SK-N-SH (cell line): Measurements from ENCODE around the gene VPS26B. TPM values are rescaled to one million over a fixed set of nuclear protein-coding genes. Genes with fewer than 3 reads are reported as not detected.
"Not testable (repeated sequence)": the region's sequence is repeated elsewhere in the genome, so short reads cannot be mapped to it uniquely, and the experiment has no call there.

ENCODE experiments used
- CTCF ChIA-PET: fragments of 300-600, 350-600 bp; formaldehyde crosslinking; extraction: SDS; loops from one replicate; lab custom pipeline; 2021; lab: Yijun Ruan, JAX
- POLR2A ChIA-PET: fragments of 350-600 bp; sonication (Branson Sonifier 250); formaldehyde crosslinking; extraction: SDS; loops from one replicate; lab custom pipeline; 2020; ENCODE audit warnings: antibody characterized with exemption, inconsistent platforms; lab: Yijun Ruan, JAX
- DNase-seq: peaks from one replicate; pipeline ENCODE4 v3.0.0; 2012
- H2AFZ ChIP-seq: fragments of 200-600 bp; sonication (generic); 2 replicates; pipeline ENCODE4 v1.8.1; 2016; ENCODE audit warnings: antibody characterized with exemption, mild to moderate bottlenecking, low read depth
- H3F3A ChIP-seq: fragments of 200-600 bp; sonication (generic); replicated peaks from 2 replicates; pipeline ENCODE3; 2016; ENCODE audit warnings: antibody characterized with exemption, mild to moderate bottlenecking; ENCODE audit not compliant: insufficient read depth
- H3K27ac ChIP-seq, 2 experiments: fragments of 200-500 bp in 1 of 2; fragments of 200-600 bp in 1 of 2; sonication (Bioruptor generic) in 1 of 2; sonication (generic), shearing (Covaris generic) in 1 of 2; 2 replicates each; pipeline versions ENCODE4 v1.5.1 to v1.6.1; 2014 to 2016; ENCODE audit warnings: low read depth in 2 of 2, inconsistent platforms in 1 of 2, low read length in 1 of 2, mild to moderate bottlenecking in 1 of 2, mixed read lengths in 1 of 2
- H3K27me3 ChIP-seq: fragments of 200-600 bp; sonication (generic), shearing (Covaris generic); 2 replicates; pipeline ENCODE4 v1.6.1; 2016; ENCODE audit warnings: mixed run types; ENCODE audit not compliant: insufficient read depth
- H3K36me3 ChIP-seq, 2 experiments: fragments of 200-500 bp in 1 of 2; fragments of 200-600 bp in 1 of 2; sonication (Bioruptor generic) in 1 of 2; sonication (generic) in 1 of 2; replicated peaks in 1 of 2; 2 replicates each; pipeline versions ENCODE3 to v1.5.1; 2014 to 2016; ENCODE audit warnings: low read length in 1 of 2, mild to moderate bottlenecking in 1 of 2; ENCODE audit not compliant: insufficient read depth in 2 of 2, control insufficient read depth in 1 of 2
- H3K4me1 ChIP-seq, 2 experiments: fragments of 200-500 bp in 1 of 2; fragments of 200-600 bp in 1 of 2; sonication (Bioruptor generic) in 1 of 2; sonication (generic), shearing (Covaris generic) in 1 of 2; 2 replicates each; pipeline versions ENCODE4 v1.5.1 to v1.6.1; 2014 to 2016; ENCODE audit warnings: low read depth in 1 of 2, low read length in 1 of 2, mixed run types in 1 of 2; ENCODE audit not compliant: insufficient read depth in 2 of 2, control insufficient read depth in 1 of 2
- H3K4me2 ChIP-seq: fragments of 200-600 bp; sonication (generic), shearing (Covaris generic); 2 replicates; pipeline ENCODE4 v1.6.1; 2017; ENCODE audit warnings: mixed run types
- H3K4me3 ChIP-seq, 2 experiments: fragments of 200-500 bp in 1 of 2; fragments of 200-600 bp in 1 of 2; sonication (Bioruptor generic) in 1 of 2; sonication (generic), shearing (Covaris generic) in 1 of 2; 2 replicates each; pipeline versions ENCODE4 v1.5.1 to v1.8.1; 2014 to 2016; ENCODE audit warnings: low read depth in 2 of 2, inconsistent platforms in 1 of 2, low read length in 1 of 2, mild to moderate bottlenecking in 1 of 2, mixed read lengths in 1 of 2, moderate library complexity in 1 of 2
- H3K79me2 ChIP-seq: fragments of 200-600 bp; sonication (generic); 2 replicates; pipeline ENCODE4 v1.8.1; 2017; ENCODE audit warnings: mild to moderate bottlenecking; ENCODE audit not compliant: insufficient read depth
- H3K9ac ChIP-seq: fragments of 200-600 bp; sonication (generic); 2 replicates; pipeline ENCODE4 v1.6.1; 2017; ENCODE audit warnings: mixed run types
- H3K9me2 ChIP-seq: fragments of 200-600 bp; sonication (generic); 2 replicates; pipeline ENCODE4 v1.6.1; 2017; ENCODE audit warnings: mixed run types
- H3K9me3 ChIP-seq: fragments of 200-600 bp; sonication (generic); 2 replicates; pipeline ENCODE4 v1.6.1; 2017; ENCODE audit warnings: mixed run types, mild to moderate bottlenecking, moderate library complexity
- H4K20me1 ChIP-seq: fragments of 200-600 bp; sonication (generic); 2 replicates; pipeline ENCODE4 v1.6.1; 2017; ENCODE audit warnings: mild to moderate bottlenecking, mixed run types; ENCODE audit not compliant: insufficient read depth
- ELF1 ChIP-seq: IDR thresholded peaks from 2 replicates; pipeline ENCODE4 v1.4.0; 2012
- EP300 ChIP-seq, 2 experiments: IDR thresholded peaks; 2 replicates each; pipeline versions ENCODE4 v1.4.0 to v1.6.1; 2012; ENCODE audit warnings: borderline replicate concordance in 1 of 2, low read depth in 1 of 2, low read length in 1 of 2
- GATA2 ChIP-seq: sonication (generic); formaldehyde crosslinking; IDR thresholded peaks from 2 replicates; pipeline ENCODE4 v1.5.0; 2020; ENCODE audit warnings: mild to moderate bottlenecking, missing genetic modification reagents
- NRF1 ChIP-seq: IDR thresholded peaks from 2 replicates; pipeline ENCODE4 v1.6.1; 2012; ENCODE audit warnings: low read depth, mild to moderate bottlenecking, low read length
- PBX3 ChIP-seq: IDR thresholded peaks from 2 replicates; pipeline ENCODE4; 2012
- POLR2AphosphoS5 ChIP-seq: IDR thresholded peaks from 2 replicates; pipeline ENCODE4 v1.6.1; 2012; ENCODE audit warnings: low read depth, low read length
- REST ChIP-seq: IDR thresholded peaks from 2 replicates; pipeline ENCODE4 v1.6.1; 2012; ENCODE audit warnings: mild to moderate bottlenecking, low read depth, low read length, moderate library complexity
- RFX5 ChIP-seq: IDR thresholded peaks from 2 replicates; pipeline ENCODE4 v1.6.1; 2012; ENCODE audit warnings: mild to moderate bottlenecking, improper control_type of control experiment, low read length
- SMC3 ChIP-seq: IDR thresholded peaks from 2 replicates; pipeline ENCODE4 v1.6.1; 2012; ENCODE audit warnings: low read depth, low read length, improper control_type of control experiment
- YY1 ChIP-seq: IDR thresholded peaks from 2 replicates; pipeline ENCODE4 v1.4.0; 2012; ENCODE audit warnings: low read depth, mild to moderate bottlenecking
- whole genome bisulfite sequencing: methylation state at CpG from one replicate; pipeline ENCODE4 v1.1.6; 2017; ENCODE audit warnings: low lambda C conversion rate; 5-methylcytosine and 5-hydroxymethylcytosine counted together
- polyA plus RNA-seq, 3 experiments: library from polyadenylated mRNA; depleted of rRNA; stranded (reverse); fragments of >200 nt; gene quantifications; 2 replicates each; pipeline ENCODE4 v1.2.3, GENCODE V29; 2012

The VPS26B gene
- polyA plus RNA-seq, 1 of the 3 experiments (the other 2 are of a cell fraction), result 53.0 TPM

- POLR2A ChIA-PET, result no interaction called here
- peaks cover 9% of the 10 kb centered on the region; the same call in 1 of the 2 replicates for H3K27me3 ChIP-seq
- no peaks in the 10 kb centered on the region for H3K36me3 ChIP-seq
- H3K4me2 ChIP-seq, result no peak overlapping the region
- no peak overlapping the region for H2AFZ ChIP-seq
- no peaks in the 10 kb centered on the region for H3K79me2 ChIP-seq
- H3K9me2 ChIP-seq, result no peaks in the 10 kb centered on the region
- H3F3A ChIP-seq, result no peaks in the 10 kb centered on the region
- H3K4me1 ChIP-seq, result no peaks in the 10 kb centered on the region
- TF ChIP-seq NRF1, result no peak
- no peak for TF ChIP-seq EP300 (IDR thresholded peaks at IDR 0.05; ENCODE audit: borderline replicate concordance in 1 of 2, low read depth in 1 of 2, low read length in 1 of 2)
- TF ChIP-seq RFX5, result no peak
- no peak for TF ChIP-seq ELF1
- no peak for TF ChIP-seq PBX3
- TF ChIP-seq GATA2 (CRISPR knock-in tag), result no peak
- no peak for TF ChIP-seq REST
- CTCF ChIA-PET, result interaction anchor here (1.9 kb wide), 1 partner anchor 9 kb away, joined by 5 read pairs; no protein-coding TSS in a partner anchor
- H3K9ac ChIP-seq, result no peak overlapping the region
- H3K27ac ChIP-seq, result no peak overlapping the region
- 62% methylated on average over 16 of the region's 22 CpGs for WGBS
- no peak for DNase-seq
- H3K9me3 ChIP-seq, result no peaks in the 10 kb centered on the region
- no peak overlapping the region for H3K4me3 ChIP-seq
- H4K20me1 ChIP-seq, result no peaks in the 10 kb centered on the region
Observed at GRCh38 chr11:134282121-134283045, 57.9 kb downstream of the VPS26B start.

- ChIA-PET CTCF (interaction anchor here (1.9 kb wide), 1 partner anchor 10 kb away, joined by 5 read pairs; no protein-coding TSS in a partner anchor), POLR2A (no interaction called here)
- Histone ChIP-seq H3K9me2 (no peaks in the 10 kb centered on the region), H3K9me3 (no peaks in the 10 kb centered on the region), H3K4me1 (no peaks in the 10 kb centered on the region), H3F3A (no peaks in the 10 kb centered on the region), H3K4me2 (no peak overlapping the region), H3K4me3 (no peak overlapping the region), H3K36me3 (no peaks in the 10 kb centered on the region), H3K27ac (no peak overlapping the region), H3K9ac (no peak overlapping the region), H3K79me2 (no peaks in the 10 kb centered on the region), H2AFZ (no peak overlapping the region), H3K27me3 (no peaks in the 10 kb centered on the region), H4K20me1 (no peaks in the 10 kb centered on the region)
- TF ChIP-seq SMC3 (no peak), NRF1 (no peak), POLR2AphosphoS5 (no peak), YY1 (no peak), REST (no peak)
- no peak for DNase-seq
- WGBS, result 63% methylated on average over 11 of the region's 16 CpGs
Observed at GRCh38 chr11:134283461-134284230, 59.2 kb downstream of the VPS26B start.

- POLR2A ChIA-PET, H2AFZ ChIP-seq, H3K4me3 ChIP-seq, CTCF ChIA-PET, H3K9ac ChIP-seq, H4K20me1 ChIP-seq, H3F3A ChIP-seq, H3K36me3 ChIP-seq, H3K27me3 ChIP-seq, H3K9me3 ChIP-seq, DNase-seq, H3K79me2 ChIP-seq, H3K4me2 ChIP-seq, H3K27ac ChIP-seq, H3K4me1 ChIP-seq, H3K9me2 ChIP-seq: not testable (repeated sequence)
- WGBS, result 50% methylated on average over 5 of the region's 5 CpGs
Observed at GRCh38 chr11:134284349-134284748, 59.9 kb downstream of the VPS26B start.
